Parathyroid adenoma (tissue), 2 donors: Measurements from ENCODE around the gene STK11IP.
"Not testable (repeated sequence)": the region's sequence is repeated elsewhere in the genome, so short reads cannot be mapped to it uniquely, and the experiment has no call there.

ENCODE experiments used
- H2AFZ ChIP-seq: fragments of 300-600 bp; sonication (generic); one replicate; pipeline ENCODE4 v1.7.0; 2017; ENCODE audit warnings: antibody characterized with exemption, mild to moderate bottlenecking
- H3K27ac ChIP-seq: fragments of 300-600 bp; sonication (generic); one replicate; pipeline ENCODE4 v1.7.0; 2017
- H3K27me3 ChIP-seq: fragments of 300-600 bp; sonication (generic); one replicate; pipeline ENCODE4 v1.7.0; 2017; ENCODE audit warnings: low read length; ENCODE audit not compliant: control insufficient read depth, insufficient read depth
- H3K36me3 ChIP-seq: fragments of 300-600 bp; sonication (generic); one replicate; pipeline ENCODE4 v1.7.0; 2017; ENCODE audit warnings: low read length; ENCODE audit not compliant: control insufficient read depth, insufficient read depth
- H3K4me1 ChIP-seq: fragments of 300-600 bp; sonication (generic); one replicate; pipeline ENCODE4 v1.7.0; 2017; ENCODE audit warnings: control low read depth
- H3K4me2 ChIP-seq: fragments of 300-600 bp; sonication (generic); one replicate; pipeline ENCODE4 v1.7.0; 2017; ENCODE audit warnings: low read length
- H3K4me3 ChIP-seq: fragments of 300-600 bp; sonication (generic); one replicate; pipeline ENCODE4 v1.7.0; 2017; ENCODE audit warnings: low read depth, low read length
- H3K79me2 ChIP-seq: fragments of 300-600 bp; sonication (generic); one replicate; pipeline ENCODE4 v1.7.0; 2017; ENCODE audit warnings: control low read depth
- H3K9ac ChIP-seq: fragments of 300-600 bp; sonication (generic); one replicate; pipeline ENCODE4 v1.7.0; 2017; ENCODE audit warnings: mild to moderate bottlenecking
- H3K9me3 ChIP-seq: fragments of 300-600 bp; sonication (generic); one replicate; pipeline ENCODE4 v1.7.0; 2017; ENCODE audit warnings: low read length; ENCODE audit not compliant: control insufficient read depth
- TF ChIP-seq, protein P1 (sequence below): fragments of 300-600 bp; sonication (generic); IDR thresholded peaks from one replicate; pipeline ENCODE4 v1.7.0; 2017; ENCODE audit warnings: antibody characterized with exemption, mild to moderate bottlenecking
- donor health status: primary hyperparathyroidism.

Gene STK11IP

DNA sequence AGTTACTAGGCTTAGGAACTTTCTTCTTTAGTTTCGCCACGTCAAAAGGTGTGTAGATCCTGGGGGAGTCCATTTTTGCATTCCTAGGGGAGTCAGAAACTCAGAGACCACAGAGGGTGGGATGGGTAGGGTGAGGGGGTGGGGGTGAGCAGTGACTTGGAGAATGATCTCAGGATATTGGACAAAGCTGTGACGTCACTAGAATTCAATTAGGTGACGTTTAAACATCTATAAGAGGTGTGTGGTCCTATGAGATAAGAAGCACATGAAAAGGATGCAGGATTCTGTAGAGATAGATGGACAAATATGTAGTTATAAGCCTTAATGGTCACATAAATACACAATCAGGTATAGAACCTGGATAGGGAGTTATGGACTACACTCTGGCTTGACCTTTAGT, 51.3 kb downstream of the STK11IP start:
- no peaks in the 10 kb centered on the region for H3K4me1 ChIP-seq
- no peaks in the 10 kb centered on the region for H3K9me3 ChIP-seq
- TF ChIP-seq, protein P1, sequence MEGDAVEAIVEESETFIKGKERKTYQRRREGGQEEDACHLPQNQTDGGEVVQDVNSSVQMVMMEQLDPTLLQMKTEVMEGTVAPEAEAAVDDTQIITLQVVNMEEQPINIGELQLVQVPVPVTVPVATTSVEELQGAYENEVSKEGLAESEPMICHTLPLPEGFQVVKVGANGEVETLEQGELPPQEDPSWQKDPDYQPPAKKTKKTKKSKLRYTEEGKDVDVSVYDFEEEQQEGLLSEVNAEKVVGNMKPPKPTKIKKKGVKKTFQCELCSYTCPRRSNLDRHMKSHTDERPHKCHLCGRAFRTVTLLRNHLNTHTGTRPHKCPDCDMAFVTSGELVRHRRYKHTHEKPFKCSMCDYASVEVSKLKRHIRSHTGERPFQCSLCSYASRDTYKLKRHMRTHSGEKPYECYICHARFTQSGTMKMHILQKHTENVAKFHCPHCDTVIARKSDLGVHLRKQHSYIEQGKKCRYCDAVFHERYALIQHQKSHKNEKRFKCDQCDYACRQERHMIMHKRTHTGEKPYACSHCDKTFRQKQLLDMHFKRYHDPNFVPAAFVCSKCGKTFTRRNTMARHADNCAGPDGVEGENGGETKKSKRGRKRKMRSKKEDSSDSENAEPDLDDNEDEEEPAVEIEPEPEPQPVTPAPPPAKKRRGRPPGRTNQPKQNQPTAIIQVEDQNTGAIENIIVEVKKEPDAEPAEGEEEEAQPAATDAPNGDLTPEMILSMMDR: no peak
- H3K79me2 ChIP-seq: no peaks in the 10 kb centered on the region
- H3K9ac ChIP-seq: no peak overlapping the region
- no peak overlapping the region for H2AFZ ChIP-seq
- H3K4me2 ChIP-seq: no peak overlapping the region
- no peaks in the 10 kb centered on the region for H3K36me3 ChIP-seq
- H3K4me3 ChIP-seq: no peak overlapping the region
- no peak overlapping the region for H3K27ac ChIP-seq
- no peaks in the 10 kb centered on the region for H3K27me3 ChIP-seq

DNA sequence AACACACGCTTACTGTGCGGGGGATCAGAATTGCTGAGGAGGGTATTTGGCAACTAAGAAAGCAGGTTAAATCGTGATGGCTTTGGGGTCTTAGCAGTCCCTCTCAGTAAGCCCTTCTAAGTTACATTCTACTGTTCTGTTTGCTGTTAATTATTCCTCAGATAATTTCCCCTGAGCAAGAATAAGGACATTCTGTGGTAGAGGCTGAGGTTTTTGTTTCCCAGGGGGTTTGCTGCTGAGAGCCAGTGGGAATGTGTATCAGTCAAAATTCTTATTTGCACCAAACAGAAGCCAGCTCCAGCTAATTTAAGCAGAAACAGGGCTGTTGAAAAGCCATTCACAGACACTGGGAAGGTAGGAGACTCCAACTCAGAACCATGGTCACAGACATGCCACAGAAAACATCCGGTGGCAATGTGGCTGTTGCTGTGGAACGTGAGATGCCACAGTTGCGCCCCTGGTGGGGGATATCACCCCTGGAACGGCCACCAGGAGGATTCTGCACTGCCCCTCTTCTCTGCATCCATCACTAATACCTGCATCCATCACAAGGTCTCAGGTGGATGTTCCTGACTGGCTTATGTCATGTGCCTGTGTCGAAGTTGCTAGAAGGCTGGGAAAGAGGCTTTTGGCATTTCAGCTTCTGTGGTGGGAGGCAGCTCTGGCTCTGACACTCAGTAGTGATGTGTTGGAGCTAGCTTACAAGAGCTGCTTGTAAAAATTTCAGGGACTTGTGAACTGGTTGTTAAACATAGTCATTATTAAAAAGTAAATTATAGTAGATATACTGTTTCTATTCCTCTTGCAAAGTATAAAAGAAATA, 53.0 kb downstream of the STK11IP start:
- Histone ChIP-seq H3K4me1 (no peaks in the 10 kb centered on the region), H3K27ac (no peak overlapping the region), H2AFZ (no peak overlapping the region), H3K79me2 (no peaks in the 10 kb centered on the region), H3K4me3 (no peak overlapping the region), H3K9ac (no peak overlapping the region), H3K36me3 (no peaks in the 10 kb centered on the region), H3K4me2 (no peak overlapping the region), H3K9me3 (no peaks in the 10 kb centered on the region), H3K27me3 (no peaks in the 10 kb centered on the region)
- TF ChIP-seq, protein P1: no peak

DNA sequence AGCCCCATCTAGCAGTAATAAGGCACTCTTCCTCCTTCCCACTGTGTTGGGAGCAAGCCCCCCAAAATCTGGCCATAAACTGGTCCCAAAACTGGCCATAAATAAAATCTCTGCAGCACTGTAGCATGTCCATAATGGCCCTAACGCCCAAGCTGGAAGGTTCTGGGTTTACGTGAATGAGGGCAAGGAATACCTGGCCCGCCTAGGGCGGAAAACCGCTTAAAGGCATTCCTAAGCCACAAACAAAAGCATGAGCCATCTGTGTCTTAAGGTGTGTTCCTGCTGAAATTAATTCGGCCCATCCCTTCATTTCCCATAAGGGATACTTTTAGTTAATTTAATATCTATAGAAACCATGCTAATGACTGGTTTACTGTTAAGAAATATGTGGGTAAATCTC, 54.0 kb downstream of the STK11IP start:
- H2AFZ ChIP-seq: not testable (repeated sequence)

DNA sequence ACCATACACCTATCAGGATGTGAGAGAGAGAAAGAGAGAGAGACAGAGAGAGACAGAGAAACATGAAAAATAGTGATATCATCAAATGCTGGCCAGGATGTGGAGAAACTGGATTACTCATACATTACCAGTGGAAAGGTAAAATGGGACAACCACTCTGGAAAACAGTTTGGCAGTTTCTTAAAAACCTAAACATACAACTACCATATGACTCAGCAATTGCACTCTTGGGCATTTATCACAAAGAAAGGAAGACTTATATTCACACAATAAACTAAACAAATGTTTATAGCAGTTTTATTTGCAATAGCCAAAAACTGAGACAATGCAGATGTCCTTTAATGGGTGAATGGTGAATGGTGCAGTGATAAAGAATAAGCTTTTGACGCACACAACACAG, 58.9 kb downstream of the STK11IP start:
- H3K9ac ChIP-seq: no peak overlapping the region
- no peaks in the 10 kb centered on the region for H3K9me3 ChIP-seq
- H3K79me2 ChIP-seq: no peaks in the 10 kb centered on the region
- no peaks in the 10 kb centered on the region for H3K27me3 ChIP-seq
- no peaks in the 10 kb centered on the region for H3K4me1 ChIP-seq
- no peak overlapping the region for H2AFZ ChIP-seq
- TF ChIP-seq, protein P1: no peak
- H3K4me3 ChIP-seq: no peak overlapping the region
- no peak overlapping the region for H3K4me2 ChIP-seq
- H3K36me3 ChIP-seq: no peaks in the 10 kb centered on the region
- no peak overlapping the region for H3K27ac ChIP-seq

More for the DNA sequence above, 54.0 kb downstream of the STK11IP start:
- H3K79me2 ChIP-seq, H3K4me1 ChIP-seq, H3K36me3 ChIP-seq, H3K27me3 ChIP-seq, H3K9ac ChIP-seq, H3K9me3 ChIP-seq, H3K4me3 ChIP-seq, H3K27ac ChIP-seq, H3K4me2 ChIP-seq: not testable (repeated sequence)

DNA sequence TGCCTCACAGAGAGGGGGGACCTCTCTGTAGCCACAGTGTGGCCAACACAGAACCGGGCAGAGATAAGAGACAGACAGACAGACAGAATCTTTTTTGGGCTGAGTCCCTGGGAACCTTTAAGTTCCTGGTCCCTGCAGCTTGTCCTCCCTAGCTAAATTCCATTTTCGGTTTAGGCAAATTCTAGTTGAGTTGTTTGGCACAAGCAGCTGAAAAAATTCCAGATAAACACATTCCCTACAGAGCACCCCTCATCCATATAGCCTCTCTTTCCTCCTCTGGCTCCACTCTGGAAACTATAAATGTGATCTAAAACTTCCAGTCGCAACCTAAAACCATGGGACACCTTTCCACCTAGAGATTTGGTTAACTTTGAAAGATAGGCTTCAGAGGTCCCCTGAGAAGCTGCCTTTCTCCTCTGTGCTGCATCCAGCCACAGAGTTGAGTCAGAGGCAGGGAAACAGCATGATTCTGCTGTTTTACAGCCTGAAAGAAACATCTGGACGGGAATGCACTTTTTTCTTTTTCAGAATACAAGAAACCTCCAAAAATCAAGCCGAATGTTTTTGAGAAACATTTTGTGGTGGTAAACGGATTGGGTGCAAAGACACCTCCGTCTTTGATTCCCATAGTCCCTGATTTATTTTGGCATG, 60.7 kb downstream of the STK11IP start:
- Histone ChIP-seq H3K9ac (no peak overlapping the region), H3K4me3 (no peak overlapping the region), H3K4me1 (no peaks in the 10 kb centered on the region), H3K36me3 (no peaks in the 10 kb centered on the region), H3K79me2 (no peaks in the 10 kb centered on the region), H3K9me3 (no peaks in the 10 kb centered on the region), H3K4me2 (no peak overlapping the region), H2AFZ (no peak overlapping the region), H3K27me3 (no peaks in the 10 kb centered on the region), H3K27ac (no peak overlapping the region)
- TF ChIP-seq, protein P1: no peak
